ENCODE data around the gene CD180.
A peak's percentile ranks its signal among the peaks of the same experiment; 100 is the strongest.

Gene CD180

DNA sequence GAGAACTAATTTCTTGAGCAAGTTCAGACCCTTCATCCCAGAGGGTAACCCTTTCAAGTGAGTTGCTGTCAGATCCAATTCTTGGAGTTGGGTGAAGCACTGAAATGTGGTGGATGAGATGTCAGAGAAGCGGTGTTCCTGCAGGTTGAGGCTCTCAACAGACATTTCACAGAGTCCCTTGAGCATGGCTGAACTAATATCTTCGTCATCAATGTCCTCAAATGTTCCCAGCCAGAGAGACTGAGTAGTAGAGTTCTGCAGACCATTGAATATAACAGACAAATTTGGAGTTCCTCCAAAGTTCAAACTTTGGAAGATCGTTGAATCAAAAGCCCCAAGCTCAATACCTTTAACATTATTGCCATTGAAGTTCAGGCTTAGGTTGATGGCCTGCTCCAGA is 12.7 kb downstream of the CD180 start:
- ChIA-PET POLR2A (no interaction called here), CTCF (interaction anchor here (7.6 kb wide), 1 partner anchor 18 kb away, joined by 71 read pairs; no protein-coding TSS in a partner anchor)
- Histone ChIP-seq H3K9me3 (ENCODE audit: control extremely low read depth in 1 of 5, control insufficient read depth in 4 of 5, insufficient read depth in 2 of 5, low read depth in 1 of 5, low read length in 4 of 5) (no peaks in the 10 kb centered on the region), H3K36me3 (ENCODE audit: control insufficient read depth in 4 of 4, insufficient read depth in 4 of 4, low read length in 3 of 4) (peaks cover 0 to 11% (median 0%) of the 10 kb centered on the region in 4 experiments), H3K4me3 (ENCODE audit: control insufficient read depth in 1 of 7, extremely low read depth in 1 of 7, insufficient read depth in 4 of 7, low read depth in 2 of 7, low read length in 6 of 7) (no peak overlapping the region), H3K4me1 (ENCODE audit: control extremely low read depth in 1 of 4, control insufficient read depth in 4 of 4, insufficient read depth in 4 of 4, low read length in 3 of 4) (peaks cover 16 to 48% (median 31%) of the 10 kb centered on the region in 4 experiments), H3K27ac (ENCODE audit: insufficient read depth in 1 of 2, low read depth in 1 of 2, low read length in 2 of 2, poor library complexity in 1 of 2, severe bottlenecking in 2 of 2) (no peak overlapping the region), H3K27me3 (replicated peaks in 2 of 5; ENCODE audit: control insufficient read depth in 4 of 5, insufficient read depth in 5 of 5, low read length in 4 of 5) (no peaks in the 10 kb centered on the region)
- 100% methylated on average over 2 of the region's 3 CpGs for WGBS (ENCODE audit: insufficient coverage)
- no peak for DNase-seq

DNA sequence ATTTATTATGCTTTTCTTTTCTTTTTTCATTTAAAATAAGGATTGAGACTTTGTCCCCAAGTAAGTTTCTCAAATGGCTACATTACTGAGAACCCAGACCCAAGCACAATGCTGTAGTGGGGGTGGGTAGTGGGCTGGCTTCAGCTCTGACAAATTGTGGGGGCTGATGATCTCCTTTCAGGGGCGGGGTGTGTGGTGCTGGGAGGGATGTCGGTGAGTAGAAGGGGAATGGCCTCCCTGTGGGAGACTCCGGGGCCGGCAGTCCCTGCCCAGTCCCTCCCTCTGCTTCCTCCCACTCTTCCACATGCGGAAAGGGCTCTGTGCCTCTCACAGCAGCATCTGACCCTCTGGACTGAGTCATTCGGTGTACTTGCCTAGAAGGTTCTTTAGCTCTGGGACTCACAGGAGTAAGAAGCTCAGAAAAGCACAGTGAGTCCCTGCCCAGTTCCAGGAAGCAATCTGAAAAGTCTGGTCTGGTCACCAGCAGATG is 14.3 kb downstream of the CD180 start:
- CTCF ChIA-PET = interaction anchor here (1.1 to 7.6 kb wide), 4 partner anchors 10 to 27 kb away, joined by 3 to 71 read pairs (median 4); partner anchors contain the start of gene CD180
- H3K4me1 ChIP-seq (ENCODE audit: control extremely low read depth in 1 of 4, control insufficient read depth in 4 of 4, insufficient read depth in 4 of 4, low read length in 3 of 4) = peaks cover 11 to 33% (median 18%) of the 10 kb centered on the region in 4 experiments
- peaks cover 0 to 9% (median 0%) of the 10 kb centered on the region in 5 experiments for H3K9me3 ChIP-seq (ENCODE audit: control extremely low read depth in 1 of 5, control insufficient read depth in 4 of 5, insufficient read depth in 2 of 5, low read depth in 1 of 5, low read length in 4 of 5)
- peaks cover 0 to 11% (median 0%) of the 10 kb centered on the region in 4 experiments for H3K36me3 ChIP-seq (ENCODE audit: control insufficient read depth in 4 of 4, insufficient read depth in 4 of 4, low read length in 3 of 4)
- peak overlapping the region in 1 of 7 experiments; percentile 4 for H3K4me3 ChIP-seq (ENCODE audit: control insufficient read depth in 1 of 7, extremely low read depth in 1 of 7, insufficient read depth in 4 of 7, low read depth in 2 of 7, low read length in 6 of 7)
- DNase-seq = peak in 1 of 3 donors; percentile 31
- POLR2A ChIA-PET = interaction anchor here (0.8 kb wide), 1 partner anchor 20 kb away, joined by 3 read pairs; no protein-coding TSS in a partner anchor
- H3K27me3 ChIP-seq (replicated peaks in 2 of 5; ENCODE audit: control insufficient read depth in 4 of 5, insufficient read depth in 5 of 5, low read length in 4 of 5) = no peaks in the 10 kb centered on the region
- 27% methylated on average over 2 of the region's 6 CpGs for WGBS (ENCODE audit: insufficient coverage)
- H3K27ac ChIP-seq (ENCODE audit: insufficient read depth in 1 of 2, low read depth in 1 of 2, low read length in 2 of 2, poor library complexity in 1 of 2, severe bottlenecking in 2 of 2) = no peak overlapping the region

DNA sequence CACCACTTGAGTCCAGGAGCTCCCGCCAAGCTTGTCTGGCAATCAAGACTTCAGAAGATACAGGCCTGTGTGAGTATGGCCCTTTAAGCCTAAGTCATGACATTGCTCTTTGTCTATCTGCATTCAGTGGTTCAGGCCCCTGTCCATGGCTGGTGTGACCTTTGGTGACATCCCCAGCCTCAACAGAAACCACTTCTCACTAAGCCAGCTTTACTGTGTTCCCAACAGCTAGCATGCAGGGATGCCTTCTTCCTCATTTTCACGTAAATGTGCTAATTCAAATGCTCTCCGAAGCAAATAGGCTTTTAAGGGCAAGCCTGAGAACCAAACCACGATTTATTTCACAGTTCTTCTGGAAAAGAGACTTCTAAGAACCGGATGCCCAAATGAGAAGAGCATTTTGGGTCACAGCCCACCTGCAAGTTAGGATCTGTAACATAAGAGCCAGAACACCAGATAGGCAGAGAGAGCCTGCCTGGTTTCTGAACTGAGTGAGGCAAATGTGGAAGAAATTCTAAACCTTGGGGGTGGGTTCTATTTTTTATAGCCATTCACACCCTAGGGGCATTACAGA is 14.9 kb downstream of the CD180 start:
- H3K4me1 ChIP-seq (ENCODE audit: control extremely low read depth in 1 of 4, control insufficient read depth in 4 of 4, insufficient read depth in 4 of 4, low read length in 3 of 4) = peaks cover 5 to 27% (median 15%) of the 10 kb centered on the region in 4 experiments
- 22% methylated on average over 5 of the region's 5 CpGs for WGBS (ENCODE audit: insufficient coverage)
- peaks cover 0 to 11% (median 0%) of the 10 kb centered on the region in 4 experiments for H3K36me3 ChIP-seq (ENCODE audit: control insufficient read depth in 4 of 4, insufficient read depth in 4 of 4, low read length in 3 of 4)
- H3K27me3 ChIP-seq (replicated peaks in 2 of 5; ENCODE audit: control insufficient read depth in 4 of 5, insufficient read depth in 5 of 5, low read length in 4 of 5) = no peaks in the 10 kb centered on the region
- DNase-seq = peak in 2 of 3 donors; percentile 69 to 79
- H3K4me3 ChIP-seq (ENCODE audit: control insufficient read depth in 1 of 7, extremely low read depth in 1 of 7, insufficient read depth in 4 of 7, low read depth in 2 of 7, low read length in 6 of 7) = peak overlapping the region in 2 of 7 experiments; percentile 6 to 27
- peak overlapping the region in 1 of 2 experiments; percentile 21 for H3K27ac ChIP-seq (ENCODE audit: insufficient read depth in 1 of 2, low read depth in 1 of 2, low read length in 2 of 2, poor library complexity in 1 of 2, severe bottlenecking in 2 of 2)
- H3K9me3 ChIP-seq (ENCODE audit: control extremely low read depth in 1 of 5, control insufficient read depth in 4 of 5, insufficient read depth in 2 of 5, low read depth in 1 of 5, low read length in 4 of 5) = peaks cover 0 to 13% (median under 1%) of the 10 kb centered on the region in 5 experiments
- ChIA-PET POLR2A (interaction anchor here (0.8 kb wide), 1 partner anchor 21 kb away, joined by 3 read pairs; no protein-coding TSS in a partner anchor), CTCF (interaction anchor here (1.1 to 7.6 kb wide), 4 partner anchors 9 to 27 kb away, joined by 3 to 71 read pairs (median 4); partner anchors contain the start of gene CD180)

DNA sequence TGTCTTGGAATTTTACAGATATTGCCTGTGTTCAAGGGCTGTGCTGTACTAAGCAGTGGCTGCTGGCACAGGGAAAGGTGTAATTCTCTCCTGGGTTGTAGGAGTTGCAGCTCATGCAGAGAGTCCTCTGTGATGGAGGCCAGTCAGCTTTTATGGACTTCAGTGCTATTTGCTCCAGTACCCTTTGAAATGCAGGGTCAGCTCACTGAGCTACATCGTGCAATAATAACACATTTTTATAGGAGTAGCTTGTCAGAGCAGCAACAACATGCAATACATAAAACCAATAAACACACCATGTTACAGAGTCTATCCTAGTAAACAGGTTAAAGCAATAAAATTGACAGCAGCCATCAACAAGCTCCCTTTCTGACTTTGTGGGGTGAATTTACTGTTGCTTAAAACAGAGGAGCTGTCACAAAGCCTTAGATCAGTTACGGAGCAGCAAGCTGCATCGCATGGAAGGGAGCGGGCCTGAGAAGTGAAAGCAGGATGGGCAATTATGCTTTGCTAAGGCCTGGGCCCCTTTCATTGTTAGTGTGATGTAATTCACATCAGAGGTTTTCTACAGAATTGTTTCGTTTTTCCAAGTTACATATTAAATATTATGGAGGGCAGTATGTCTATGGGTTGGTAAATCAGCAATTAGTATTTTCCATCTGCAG is 16.8 kb downstream of the CD180 start:
- DNase-seq = no peak
- Histone ChIP-seq H3K27me3 (replicated peaks in 2 of 5; ENCODE audit: control insufficient read depth in 4 of 5, insufficient read depth in 5 of 5, low read length in 4 of 5) (no peaks in the 10 kb centered on the region), H3K9me3 (ENCODE audit: control extremely low read depth in 1 of 5, control insufficient read depth in 4 of 5, insufficient read depth in 2 of 5, low read depth in 1 of 5, low read length in 4 of 5) (peaks cover 0 to 21% (median 3%) of the 10 kb centered on the region in 5 experiments), H3K4me3 (ENCODE audit: control insufficient read depth in 1 of 7, extremely low read depth in 1 of 7, insufficient read depth in 4 of 7, low read depth in 2 of 7, low read length in 6 of 7) (no peak overlapping the region), H3K36me3 (ENCODE audit: control insufficient read depth in 4 of 4, insufficient read depth in 4 of 4, low read length in 3 of 4) (peaks cover 0 to 11% (median 0%) of the 10 kb centered on the region in 4 experiments), H3K4me1 (ENCODE audit: control extremely low read depth in 1 of 4, control insufficient read depth in 4 of 4, insufficient read depth in 4 of 4, low read length in 3 of 4) (peaks cover 5 to 25% (median 15%) of the 10 kb centered on the region in 4 experiments), H3K27ac (ENCODE audit: insufficient read depth in 1 of 2, low read depth in 1 of 2, low read length in 2 of 2, poor library complexity in 1 of 2, severe bottlenecking in 2 of 2) (no peak overlapping the region)
- WGBS (ENCODE audit: insufficient coverage) = 95% methylated on average over 3 of the region's 5 CpGs
- POLR2A ChIA-PET = no interaction called here
- CTCF ChIA-PET = interaction anchor here (1.5 to 7.6 kb wide), 3 partner anchors 11 to 29 kb away, joined by 7 to 71 read pairs (median 8); no protein-coding TSS in a partner anchor

DNA sequence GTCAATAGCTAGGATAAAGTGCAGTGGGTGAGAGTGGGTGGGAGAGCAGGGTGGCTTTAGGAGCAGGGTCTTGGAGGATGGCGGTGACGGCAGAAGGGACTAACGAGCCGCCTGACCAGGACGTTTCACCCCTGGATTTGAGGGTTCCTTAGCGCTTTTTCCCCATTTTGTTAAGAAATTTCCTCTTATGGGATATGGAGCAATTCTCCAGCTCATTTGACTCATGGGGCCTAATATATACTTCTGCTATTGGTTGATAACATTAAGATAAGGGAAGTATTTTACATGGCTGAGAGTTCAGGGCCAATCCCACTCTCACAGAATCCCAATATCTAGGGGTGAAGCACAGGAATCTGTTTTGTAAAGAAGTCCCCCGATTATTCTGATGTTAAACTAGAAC is 17.6 kb downstream of the CD180 start:
- Histone ChIP-seq H3K36me3 (ENCODE audit: control insufficient read depth in 4 of 4, insufficient read depth in 4 of 4, low read length in 3 of 4) (peaks cover 0 to 7% (median 0%) of the 10 kb centered on the region in 4 experiments), H3K27ac (ENCODE audit: insufficient read depth in 1 of 2, low read depth in 1 of 2, low read length in 2 of 2, poor library complexity in 1 of 2, severe bottlenecking in 2 of 2) (no peak overlapping the region), H3K4me3 (ENCODE audit: control insufficient read depth in 1 of 7, extremely low read depth in 1 of 7, insufficient read depth in 4 of 7, low read depth in 2 of 7, low read length in 6 of 7) (no peak overlapping the region), H3K9me3 (ENCODE audit: control extremely low read depth in 1 of 5, control insufficient read depth in 4 of 5, insufficient read depth in 2 of 5, low read depth in 1 of 5, low read length in 4 of 5) (peaks cover 0 to 21% (median 3%) of the 10 kb centered on the region in 5 experiments), H3K4me1 (ENCODE audit: control extremely low read depth in 1 of 4, control insufficient read depth in 4 of 4, insufficient read depth in 4 of 4, low read length in 3 of 4) (peaks cover 5 to 25% (median 15%) of the 10 kb centered on the region in 4 experiments), H3K27me3 (replicated peaks in 2 of 5; ENCODE audit: control insufficient read depth in 4 of 5, insufficient read depth in 5 of 5, low read length in 4 of 5) (no peaks in the 10 kb centered on the region)
- POLR2A ChIA-PET = no interaction called here
- CTCF ChIA-PET = interaction anchor here (1.7 to 7.6 kb wide), 3 partner anchors 12 to 20 kb away, joined by 4 to 71 read pairs (median 7); no protein-coding TSS in a partner anchor
- no peak for DNase-seq
- 100% methylated on average over 1 of the region's 7 CpGs for WGBS (ENCODE audit: insufficient coverage)

DNA sequence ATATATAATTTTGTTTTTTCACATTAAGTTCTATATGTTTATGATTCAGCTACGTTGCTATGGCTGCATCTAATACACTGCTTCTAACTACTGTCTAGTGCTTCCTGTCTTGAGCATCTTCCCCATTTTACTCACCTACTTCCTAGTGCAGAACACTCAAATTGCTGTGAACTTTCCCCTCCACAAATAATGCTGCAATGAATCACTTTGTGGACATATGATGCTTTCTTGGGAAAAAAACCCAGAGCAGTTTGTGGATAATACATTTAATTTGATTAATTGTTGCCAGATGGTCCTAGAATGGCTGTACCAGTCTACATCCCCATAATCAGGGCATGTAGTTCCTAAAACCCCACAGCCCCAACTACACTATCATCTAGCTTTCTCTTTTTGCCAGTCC is 18.5 kb downstream of the CD180 start:
- Histone ChIP-seq H3K9me3 (ENCODE audit: control extremely low read depth in 1 of 5, control insufficient read depth in 4 of 5, insufficient read depth in 2 of 5, low read depth in 1 of 5, low read length in 4 of 5) (peaks cover 0 to 21% (median 3%) of the 10 kb centered on the region in 5 experiments), H3K4me3 (ENCODE audit: control insufficient read depth in 1 of 7, extremely low read depth in 1 of 7, insufficient read depth in 4 of 7, low read depth in 2 of 7, low read length in 6 of 7) (no peak overlapping the region), H3K4me1 (ENCODE audit: control extremely low read depth in 1 of 4, control insufficient read depth in 4 of 4, insufficient read depth in 4 of 4, low read length in 3 of 4) (peaks cover 5 to 21% (median 15%) of the 10 kb centered on the region in 4 experiments), H3K36me3 (ENCODE audit: control insufficient read depth in 4 of 4, insufficient read depth in 4 of 4, low read length in 3 of 4) (peaks cover 0 to 2% (median 0%) of the 10 kb centered on the region in 4 experiments), H3K27me3 (replicated peaks in 2 of 5; ENCODE audit: control insufficient read depth in 4 of 5, insufficient read depth in 5 of 5, low read length in 4 of 5) (no peaks in the 10 kb centered on the region), H3K27ac (ENCODE audit: insufficient read depth in 1 of 2, low read depth in 1 of 2, low read length in 2 of 2, poor library complexity in 1 of 2, severe bottlenecking in 2 of 2) (peak overlapping the region in 1 of 2 experiments; percentile 10)
- WGBS (ENCODE audit: insufficient coverage) = no CpG with 5 or more reads among the region's 1 CpG
- ChIA-PET CTCF (interaction anchor here (0.7 to 7.6 kb wide), 4 partner anchors 11 to 27 kb away, joined by 3 to 71 read pairs (median 4); no protein-coding TSS in a partner anchor), POLR2A (no interaction called here)
- DNase-seq = peak in 2 of 3 donors; percentile 63 to 74

All from common myeloid progenitor, CD34-positive (primary cell).